H9 (cell line): ENCODE results near the gene RTTN. TPM values are rescaled to one million over a fixed set of nuclear protein-coding genes. Genes with fewer than 3 reads are reported as not detected.

Experiments used
- DNase-seq: peaks from one replicate; pipeline ENCODE4 v3.0.0-alpha.2; 2017
- H2AFZ ChIP-seq: one replicate; pipeline ENCODE4 v1.6.1; 2013; ENCODE audit warnings: mild to moderate bottlenecking, low read length, control low read depth, moderate library complexity
- H2AK5ac ChIP-seq: 2 replicates; pipeline ENCODE4 v1.6.1; 2013; ENCODE audit warnings: low read length, control low read depth, mixed read lengths; ENCODE audit not compliant: insufficient read length
- H2BK120ac ChIP-seq: one replicate; pipeline ENCODE4 v1.6.1; 2013; ENCODE audit warnings: low read depth, mild to moderate bottlenecking, low read length, control low read depth, inconsistent platforms; ENCODE audit not compliant: poor library complexity, severe bottlenecking
- H2BK12ac ChIP-seq: 2 replicates; pipeline ENCODE4 v1.6.1; 2013; ENCODE audit warnings: low read length, control low read depth, mixed read lengths, low read depth; ENCODE audit not compliant: insufficient read length
- H2BK15ac ChIP-seq: 2 replicates; pipeline ENCODE4 v1.6.1; 2013; ENCODE audit warnings: low read depth, low read length, control low read depth
- H2BK20ac ChIP-seq: one replicate; pipeline ENCODE4 v1.6.1; 2013; ENCODE audit warnings: low read depth, mild to moderate bottlenecking, low read length, control low read depth, inconsistent platforms; ENCODE audit not compliant: poor library complexity, severe bottlenecking
- H2BK5ac ChIP-seq: 2 replicates; pipeline ENCODE4 v1.6.1; 2013; ENCODE audit warnings: low read length, control low read depth, mixed read lengths; ENCODE audit not compliant: insufficient read length
- H3K14ac ChIP-seq: 2 replicates; pipeline ENCODE4 v1.6.1; 2013; ENCODE audit warnings: low read length, control low read depth; ENCODE audit not compliant: insufficient read depth
- H3K18ac ChIP-seq: 2 replicates; pipeline ENCODE4 v1.6.1; 2013; ENCODE audit warnings: low read depth, mild to moderate bottlenecking, mixed read lengths, low read length, control low read depth; ENCODE audit not compliant: insufficient read length
- H3K23ac ChIP-seq: 2 replicates; pipeline ENCODE4 v1.6.1; 2013; ENCODE audit warnings: low read length, control low read depth, mixed read lengths, low read depth; ENCODE audit not compliant: insufficient read length
- H3K23me2 ChIP-seq: 2 replicates; pipeline ENCODE4 v1.6.1; 2013; ENCODE audit warnings: low read depth, mild to moderate bottlenecking, mixed read lengths, low read length, control low read depth; ENCODE audit not compliant: insufficient read length, poor library complexity, severe bottlenecking
- H3K27ac ChIP-seq: 2 replicates; pipeline ENCODE4 v1.5.1; 2013; ENCODE audit warnings: low read length, control low read depth, mixed read lengths, low read depth; ENCODE audit not compliant: insufficient read length
- H3K27me3 ChIP-seq: 2 replicates; pipeline ENCODE4 v1.6.1; 2013; ENCODE audit warnings: low read length, control low read depth, inconsistent platforms; ENCODE audit not compliant: insufficient read depth
- H3K4ac ChIP-seq: 2 replicates; pipeline ENCODE4 v1.6.1; 2013; ENCODE audit warnings: low read depth, mild to moderate bottlenecking, control low read depth, inconsistent platforms, low read length, moderate library complexity
- H3K4me1 ChIP-seq: 2 replicates; pipeline ENCODE4 v1.6.1; 2013; ENCODE audit warnings: low read length, control low read depth, inconsistent platforms; ENCODE audit not compliant: insufficient read depth
- H3K4me2 ChIP-seq: 2 replicates; pipeline ENCODE4 v1.6.1; 2013; ENCODE audit warnings: low read length, control low read depth, mixed read lengths; ENCODE audit not compliant: insufficient read length, insufficient read depth
- H3K56ac ChIP-seq: 2 replicates; pipeline ENCODE4 v1.6.1; 2013; ENCODE audit warnings: low read depth, mild to moderate bottlenecking, mixed read lengths, low read length, control low read depth; ENCODE audit not compliant: insufficient read length
- H3K79me1 ChIP-seq: 2 replicates; pipeline ENCODE4 v1.6.1; 2013; ENCODE audit warnings: low read depth, mild to moderate bottlenecking, moderate library complexity, low read length, control low read depth, inconsistent platforms; ENCODE audit not compliant: insufficient read depth, poor library complexity, severe bottlenecking
- H3K79me2 ChIP-seq: 2 replicates; pipeline ENCODE4 v1.6.1; 2013; ENCODE audit warnings: low read length, control low read depth, inconsistent platforms; ENCODE audit not compliant: insufficient read depth
- H3K9ac ChIP-seq: 2 replicates; pipeline ENCODE4 v1.6.1; 2013; ENCODE audit warnings: low read length, control low read depth, mixed read lengths; ENCODE audit not compliant: insufficient read length; ENCODE audit errors: extremely low read depth
- H3K9me3 ChIP-seq: one replicate; pipeline ENCODE4 v1.6.1; 2013; ENCODE audit warnings: low read depth, low read length, inconsistent platforms; ENCODE audit not compliant: control insufficient read depth
- H3T11ph ChIP-seq: one replicate; pipeline ENCODE4 v1.6.1; 2013; ENCODE audit warnings: mild to moderate bottlenecking, low read length, control low read depth, inconsistent platforms
- H4K20me1 ChIP-seq: one replicate; pipeline ENCODE4 v1.6.1; 2013; ENCODE audit not compliant: control insufficient read depth, insufficient read length, insufficient read depth
- H4K5ac ChIP-seq: 2 replicates; pipeline ENCODE4 v1.6.1; 2013; ENCODE audit warnings: low read depth, mild to moderate bottlenecking, mixed read lengths, low read length, control low read depth; ENCODE audit not compliant: insufficient read length
- H4K8ac ChIP-seq: replicated peaks from 2 replicates; pipeline ENCODE4 v1.6.1; 2013; ENCODE audit warnings: low read length, control low read depth, mixed read lengths, low read depth; ENCODE audit not compliant: insufficient read length
- H4K91ac ChIP-seq: 2 replicates; pipeline ENCODE4 v1.6.1; 2013; ENCODE audit warnings: low read depth, mild to moderate bottlenecking, moderate library complexity, mixed read lengths, low read length, control low read depth; ENCODE audit not compliant: insufficient read length
- H3K27ac Mint-ChIP-seq, 3 experiments: 2 replicates in 2 of 3; 3 replicates in 1 of 3; pipeline ENCODE4 v1.8.0; 2020 to 2021; ENCODE audit warnings: mixed read lengths in 3 of 3, mild to moderate bottlenecking in 1 of 3, moderate library complexity in 1 of 3
- H3K27me3 Mint-ChIP-seq: 2 replicates; pipeline ENCODE4 v1.8.0; 2021; ENCODE audit warnings: low read depth, mild to moderate bottlenecking, moderate library complexity, mixed read lengths
- H3K36me3 Mint-ChIP-seq, 3 experiments: 2 replicates in 2 of 3; 3 replicates in 1 of 3; pipeline ENCODE4 v1.8.0; 2020 to 2021; ENCODE audit warnings: low read depth in 3 of 3, mixed read lengths in 3 of 3; ENCODE audit not compliant: insufficient read depth in 1 of 3
- H3K4me1 Mint-ChIP-seq, 2 experiments: 2 replicates each; pipeline ENCODE4 v1.8.0; 2020; ENCODE audit warnings: mixed read lengths in 2 of 2
- H3K4me3 Mint-ChIP-seq, 2 experiments: 2 replicates in 1 of 2; 3 replicates in 1 of 2; pipeline ENCODE4 v1.8.0; 2020 to 2021; ENCODE audit warnings: mild to moderate bottlenecking in 2 of 2, mixed read lengths in 2 of 2, moderate library complexity in 1 of 2
- H3K9me3 Mint-ChIP-seq, 2 experiments: 2 replicates in 1 of 2; 3 replicates in 1 of 2; pipeline ENCODE4 v1.8.0; 2020; ENCODE audit warnings: mild to moderate bottlenecking in 2 of 2, mixed read lengths in 2 of 2, moderate library complexity in 1 of 2
- CTCF ChIP-seq: fragments of 200-600 bp; sonication (generic); conservative IDR thresholded peaks from 3 replicates; pipeline ENCODE4 v1.8.0; 2021; ENCODE audit warnings: antibody characterized with exemption, mild to moderate bottlenecking
- WGBS: extraction: QIAGEN DNeasy Blood & Tissue Kit; methylation state at CpG from one replicate; pipeline ENCODE4 v1.1.7; 2013; ENCODE audit warnings: missing lambda C conversion rate, low lambda C conversion rate, mixed read lengths; ENCODE audit not compliant: insufficient read length; ENCODE audit errors: extremely low coverage; 5-methylcytosine and 5-hydroxymethylcytosine counted together
- total RNA-seq: library from RNA; stranded (reverse); gene quantifications from 2 replicates; pipeline ENCODE4 v1.2.1, GENCODE V29; 2021

Gene RTTN
- total RNA-seq, 1 experiment from 2014 or later: 17.6 TPM

GRCh38 chr18:70072678-70073077 lies 132.8 kb downstream of the RTTN start:
- H4K8ac ChIP-seq: no peak overlapping the region
- DNase-seq: no peak
- H3K4me2 ChIP-seq: no peak overlapping the region
- H2AK5ac ChIP-seq: no peak overlapping the region
- Mint-ChIP-seq H3K4me3 (no peak overlapping the region), H3K9me3 (no peaks in the 10 kb centered on the region), H3K36me3 (0 out of 7 replicates have a peak, but pooled peaks cover 0 to under 1% (median 0%) of the 10 kb centered on the region in 3 experiments), H3K27me3 (no peaks in the 10 kb centered on the region), H3K27ac (no peak overlapping the region), H3K4me1 (no peaks in the 10 kb centered on the region)
- no peak overlapping the region for H2BK120ac ChIP-seq
- H3K23ac ChIP-seq: no peak overlapping the region
- H3K79me2 ChIP-seq: no peaks in the 10 kb centered on the region
- H4K20me1 ChIP-seq: no peaks in the 10 kb centered on the region
- no peak overlapping the region for H3K4ac ChIP-seq
- no CpG with 5 or more reads among the region's 1 CpG for WGBS
- H3K23me2 ChIP-seq: no peaks in the 10 kb centered on the region
- no peak overlapping the region for H2BK12ac ChIP-seq
- no peak overlapping the region for H4K5ac ChIP-seq
- H3T11ph ChIP-seq: no peak overlapping the region
- no peak overlapping the region for H3K14ac ChIP-seq
- H3K18ac ChIP-seq: no peak overlapping the region
- no peak overlapping the region for H3K9ac ChIP-seq
- H4K91ac ChIP-seq: no peak overlapping the region
- no peaks in the 10 kb centered on the region for H3K79me1 ChIP-seq
- no peaks in the 10 kb centered on the region for H3K9me3 ChIP-seq
- H2BK5ac ChIP-seq: no peak overlapping the region
- no peak overlapping the region for H3K27ac ChIP-seq
- H2AFZ ChIP-seq: no peak overlapping the region
- no peak overlapping the region for H3K56ac ChIP-seq
- H3K4me1 ChIP-seq: no peaks in the 10 kb centered on the region
- H2BK15ac ChIP-seq: no peak overlapping the region
- no peak overlapping the region for H2BK20ac ChIP-seq
- no peaks in the 10 kb centered on the region for H3K27me3 ChIP-seq
- TF ChIP-seq CTCF: peak; percentile 46; the same call in 1 of the 3 replicates
